HG02973 (cell line): Measurements from ENCODE around the gene RLF.

Experiments used
- ATAC-seq: cut with Tn5 transposase; IDR thresholded peaks from one replicate; pipeline ENCODE4 v1.9.1; 2021; ENCODE audit warnings: moderate library complexity; ENCODE audit not compliant: unreplicated experiment

The RLF gene

DNA sequence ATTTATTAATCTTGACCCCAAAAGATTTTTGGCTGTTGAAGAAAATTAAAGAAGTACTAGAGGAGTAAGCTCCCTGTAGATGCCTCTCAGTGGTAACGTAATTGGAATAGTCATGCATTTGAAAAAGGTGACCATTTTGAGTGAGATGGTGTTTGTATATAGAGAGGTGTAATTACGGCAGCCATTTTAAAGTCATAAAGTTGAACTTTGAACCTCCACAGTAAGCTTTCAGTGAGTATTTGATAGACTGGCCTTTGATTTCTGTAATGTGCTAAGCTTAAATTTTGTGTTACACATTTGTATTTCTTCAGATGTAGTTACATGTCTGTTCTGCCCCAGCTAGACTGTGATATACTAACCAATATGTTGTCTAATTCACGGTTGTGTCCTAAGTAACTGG is 65.0 kb downstream of the RLF start:
- ATAC-seq: no peak

DNA sequence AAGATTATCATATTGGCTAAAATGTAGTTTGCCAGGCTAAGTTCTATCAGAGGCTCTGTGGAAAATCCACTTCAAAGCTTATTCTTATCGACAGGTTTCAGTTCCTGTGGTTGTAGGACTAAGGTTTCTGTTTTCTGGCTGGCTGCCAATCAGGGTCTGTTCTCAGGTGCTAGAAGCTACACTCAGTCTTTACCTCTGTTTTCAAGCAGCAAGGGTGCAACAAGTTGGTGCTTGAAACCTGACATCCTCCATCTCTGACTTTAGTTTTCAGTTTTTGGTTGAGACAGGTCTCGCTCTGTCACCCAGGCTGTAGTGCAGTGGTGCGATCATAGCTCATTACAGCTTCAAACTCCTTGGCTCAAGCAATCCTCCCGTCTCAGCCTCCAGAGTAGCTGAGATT is 71.3 kb downstream of the RLF start:
- peak; percentile 89 for ATAC-seq

DNA sequence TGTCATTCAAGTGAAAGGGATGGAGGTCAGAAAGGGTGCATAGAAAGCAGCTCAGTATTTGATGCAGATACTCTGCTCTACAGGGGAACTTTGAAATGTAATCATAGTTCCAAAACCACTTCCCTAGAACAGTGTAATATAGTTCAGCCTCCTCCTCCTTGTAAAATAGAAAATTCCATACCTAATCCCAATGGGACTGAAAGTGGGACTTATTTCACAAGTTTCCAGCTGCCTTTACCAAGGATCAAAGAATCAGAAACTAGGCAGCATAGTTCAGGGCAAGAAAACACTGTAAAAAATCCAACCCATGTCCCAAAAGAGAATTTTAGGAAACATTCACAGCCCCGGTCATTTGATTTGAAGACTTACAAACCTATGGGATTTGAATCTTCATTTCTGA is 78.4 kb downstream of the RLF start:
- no peak for ATAC-seq

DNA sequence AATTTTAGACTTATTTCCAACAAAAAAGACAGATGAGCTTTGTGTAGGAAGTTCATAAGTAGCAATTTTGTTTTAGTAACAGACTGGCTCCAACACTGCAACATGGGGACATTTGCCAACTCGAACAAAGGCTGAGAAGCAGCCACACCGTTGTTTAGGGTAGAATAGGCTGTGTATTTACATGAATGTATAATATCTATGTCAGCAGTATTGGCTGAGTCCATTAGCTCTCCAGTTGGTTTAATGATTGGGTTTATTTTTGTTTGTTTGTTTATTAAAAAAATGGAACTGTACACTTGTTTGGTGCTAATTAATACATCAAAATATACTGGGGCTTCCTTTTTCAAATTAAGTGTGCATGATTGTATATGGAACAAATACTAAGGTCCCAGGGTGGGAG is 79.2 kb downstream of the RLF start:
- no peak for ATAC-seq

DNA sequence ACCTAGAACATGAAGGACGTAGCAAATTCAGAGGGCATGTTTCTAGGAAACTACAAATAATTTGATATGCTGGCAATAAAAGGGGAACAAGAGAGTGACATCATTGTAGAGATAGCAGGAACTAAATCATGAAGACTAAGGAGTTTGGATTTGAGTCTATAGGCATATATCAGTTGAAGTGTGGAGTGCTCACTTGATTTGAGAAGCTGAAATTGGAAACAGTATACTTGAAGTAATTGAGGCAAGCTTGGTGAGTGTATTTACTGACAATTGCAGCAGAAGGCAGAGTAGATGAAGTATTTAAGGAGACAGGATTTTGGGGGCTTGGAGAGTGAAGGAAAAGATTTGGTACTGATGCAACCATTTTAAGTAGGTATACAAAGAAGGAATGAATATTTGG is 80.2 kb downstream of the RLF start:
- ATAC-seq: peak; percentile 17

DNA sequence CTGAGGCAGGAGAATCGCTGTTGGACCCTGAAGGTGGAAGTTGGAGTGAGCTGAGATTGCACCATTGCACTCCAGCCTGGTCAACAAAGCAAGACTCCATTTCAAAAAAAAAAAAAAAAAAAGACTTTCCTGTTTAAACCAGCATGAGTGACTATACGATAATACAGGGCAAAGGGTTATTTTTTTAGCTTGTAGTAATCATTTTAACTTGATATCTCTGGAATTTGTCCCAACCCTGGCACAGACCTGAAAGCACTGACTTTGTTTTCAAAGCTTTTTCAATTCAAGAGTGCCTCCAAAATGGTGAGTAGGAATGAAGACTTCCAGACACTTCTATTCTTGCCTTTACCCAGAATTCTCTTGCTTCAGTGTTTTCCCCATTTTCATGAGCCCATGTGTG is 82.2 kb downstream of the RLF start:
- no peak for ATAC-seq

DNA sequence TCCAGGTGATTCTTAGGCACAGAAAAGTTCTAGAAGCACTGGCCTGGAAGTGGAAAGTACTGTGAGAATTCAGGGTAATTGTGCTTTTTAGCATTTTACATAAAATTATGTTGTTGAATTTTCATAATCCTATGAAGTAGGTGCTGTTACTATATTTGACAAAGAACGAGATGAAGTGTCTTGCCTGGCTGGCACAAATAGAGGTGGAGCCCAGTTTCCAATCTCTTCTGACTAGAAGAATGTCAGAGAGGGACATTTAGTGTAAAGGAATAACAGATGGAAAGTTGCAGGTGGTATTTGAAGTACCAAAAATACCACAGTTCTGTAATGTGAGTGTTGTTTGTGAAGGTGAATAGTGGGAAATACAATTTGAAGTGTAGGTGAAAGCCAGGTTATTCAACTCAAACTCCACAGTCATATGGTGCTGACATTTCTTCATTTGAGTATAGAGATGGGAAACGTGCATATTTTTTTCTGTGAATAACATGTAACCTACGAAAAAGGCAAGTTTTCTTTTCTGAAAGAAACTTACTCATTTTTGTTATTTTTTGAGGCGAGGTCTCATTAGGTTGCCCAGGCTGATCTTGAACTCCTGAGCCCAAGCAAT is 83.1 kb downstream of the RLF start:
- no peak for ATAC-seq

DNA sequence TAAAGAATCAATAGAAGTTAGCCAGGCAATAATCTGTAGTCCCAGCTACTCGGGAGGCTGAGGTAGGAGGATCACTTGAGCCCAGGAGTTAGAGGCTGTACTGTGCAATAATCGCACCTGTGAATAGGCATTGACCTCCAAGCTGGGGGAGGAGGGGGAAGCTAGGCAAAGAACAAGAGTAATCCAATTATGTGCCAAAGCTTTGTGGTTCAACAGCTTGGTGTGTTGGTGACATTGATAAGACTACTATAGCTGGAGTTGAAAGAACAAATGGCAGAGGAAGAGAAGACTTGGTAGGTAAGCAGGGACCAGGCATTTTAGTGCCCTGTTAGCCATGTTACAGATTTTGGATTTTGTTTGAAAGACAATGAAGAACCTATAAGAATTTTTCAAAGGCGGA is 84.5 kb downstream of the RLF start:
- ATAC-seq: no peak

DNA sequence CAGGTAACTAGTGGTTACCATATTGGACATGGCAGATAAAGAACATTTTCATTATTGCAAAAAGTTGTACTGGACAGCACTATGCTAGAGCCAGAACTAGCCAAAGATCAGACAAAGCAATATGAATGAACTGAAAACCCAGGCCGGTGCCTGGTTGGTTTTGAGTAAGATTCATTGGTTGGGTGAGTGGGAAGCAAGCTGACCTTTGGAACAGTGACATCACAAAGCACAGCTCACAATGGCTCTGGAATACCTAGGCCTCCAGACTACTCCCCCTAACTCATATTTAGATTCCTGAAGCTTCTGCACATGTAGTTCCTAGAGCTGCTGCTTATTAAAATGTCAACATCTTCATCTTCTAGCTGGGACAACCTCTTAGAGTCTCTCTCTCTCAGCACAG is 86.5 kb downstream of the RLF start, which contains the start of gene TMCO2:
TSS of gene TMCO2 (plus strand) at position 283 of the 400 bp plus-strand sequence. CDS start at position 340, 57 bp downstream.
- ATAC-seq: no peak

DNA sequence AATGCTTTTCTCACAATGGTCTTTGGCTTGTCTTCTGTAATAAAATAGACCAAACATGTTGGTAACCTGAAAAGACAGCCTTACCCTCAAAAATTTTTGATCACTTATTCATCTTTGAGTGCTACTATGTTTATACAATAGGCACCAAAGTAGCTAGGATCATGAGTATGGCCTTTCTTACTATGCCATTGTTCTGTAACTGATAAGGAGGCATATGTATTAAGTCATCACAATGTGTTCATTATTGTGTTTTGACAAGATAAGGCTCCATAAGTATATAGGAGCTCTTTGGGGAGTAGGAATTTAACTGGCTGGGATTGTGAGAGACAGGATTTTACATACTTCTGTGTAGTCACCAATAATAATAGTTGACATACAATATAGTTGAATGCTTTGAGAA is 87.2 kb downstream of the RLF start:
- no peak for ATAC-seq

DNA sequence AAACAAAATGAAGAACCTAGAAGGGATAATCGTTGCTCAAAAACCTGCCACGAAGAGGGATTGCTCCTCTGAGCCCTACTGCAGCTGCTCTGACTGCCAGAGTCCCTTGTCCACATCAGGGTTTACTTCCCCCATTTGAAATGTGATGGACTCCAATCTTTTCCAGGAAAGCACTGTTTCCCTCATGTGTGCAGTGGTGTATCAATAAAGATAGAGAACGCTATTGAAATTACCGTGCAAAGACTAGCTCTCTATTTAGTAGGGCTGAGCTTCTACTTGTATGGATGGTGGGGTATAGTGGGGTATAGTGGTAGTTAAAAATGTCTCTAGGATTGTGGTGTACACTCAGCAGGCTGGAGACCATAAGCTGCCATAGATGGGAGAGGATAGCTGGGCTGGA is 90.3 kb downstream of the RLF start:
- ATAC-seq: no peak

DNA sequence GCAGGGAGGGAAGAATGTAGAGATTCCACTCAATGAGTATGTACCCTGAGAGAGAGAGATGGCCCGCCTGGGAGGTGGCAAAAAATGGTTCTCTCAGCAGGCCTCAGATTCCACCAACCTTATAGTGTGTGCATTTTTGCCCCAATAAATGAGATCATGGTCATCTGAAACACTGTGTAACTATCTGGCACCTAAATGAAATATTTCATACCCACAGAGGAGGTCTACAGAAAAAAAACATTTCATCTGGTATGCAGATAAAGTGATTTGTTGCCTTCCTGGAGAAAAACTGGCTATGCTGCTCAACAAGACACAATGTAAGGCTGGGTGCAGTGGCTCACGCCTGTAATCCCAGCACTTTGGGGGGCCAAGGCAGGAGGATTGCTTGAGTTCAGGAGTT is 91.4 kb downstream of the RLF start:
- ATAC-seq: no peak

DNA sequence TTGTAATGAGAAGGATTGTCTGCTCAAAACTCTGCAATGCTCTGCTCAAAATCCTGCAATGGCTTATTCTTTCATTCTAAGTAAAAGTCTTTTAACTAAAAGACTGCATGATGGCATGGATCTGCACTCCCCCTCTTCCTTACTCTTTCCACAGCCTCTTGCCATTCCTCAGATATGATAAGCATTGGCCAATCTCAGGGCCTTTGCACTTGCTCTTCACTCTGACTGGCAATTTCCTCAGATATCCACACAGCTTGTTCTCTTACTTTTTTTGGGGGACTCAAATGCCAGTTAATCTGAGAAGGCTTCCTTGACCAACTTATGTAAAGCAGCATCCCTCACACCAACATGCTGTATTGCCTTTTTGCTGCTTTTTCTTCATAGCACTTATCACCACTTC is 94.0 kb downstream of the RLF start:
- ATAC-seq: no peak

DNA sequence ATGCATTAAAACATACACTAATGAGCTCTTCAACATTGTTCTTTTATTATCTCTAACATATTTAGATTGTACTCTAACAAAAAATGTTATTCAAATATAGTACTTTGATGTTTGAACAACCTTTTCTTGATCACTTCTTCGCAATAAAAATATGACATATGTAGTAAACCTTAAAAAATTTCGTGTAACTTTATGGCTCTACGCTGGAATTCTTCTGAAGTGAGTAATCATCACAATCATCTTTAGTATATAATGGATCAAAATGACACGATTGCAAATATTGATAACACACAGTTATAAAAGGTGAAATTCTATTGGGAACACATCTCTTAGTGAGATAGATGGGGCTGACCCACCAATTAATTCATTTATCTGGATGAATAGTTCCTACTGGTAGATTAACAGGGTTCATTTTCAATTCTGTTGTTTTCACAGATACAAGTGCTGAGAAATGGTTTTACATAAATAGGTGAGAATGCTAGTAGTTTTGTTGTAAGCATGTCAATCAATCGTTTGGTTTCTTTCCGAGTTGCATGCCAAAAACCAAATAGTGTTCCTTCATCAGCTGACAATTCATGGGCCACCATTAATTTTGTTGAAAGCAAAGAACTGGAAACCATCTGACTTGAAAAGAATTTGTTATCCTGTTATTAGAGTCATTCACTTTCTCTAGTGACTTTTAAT is 95.4 kb downstream of the RLF start:
- ATAC-seq: no peak

DNA sequence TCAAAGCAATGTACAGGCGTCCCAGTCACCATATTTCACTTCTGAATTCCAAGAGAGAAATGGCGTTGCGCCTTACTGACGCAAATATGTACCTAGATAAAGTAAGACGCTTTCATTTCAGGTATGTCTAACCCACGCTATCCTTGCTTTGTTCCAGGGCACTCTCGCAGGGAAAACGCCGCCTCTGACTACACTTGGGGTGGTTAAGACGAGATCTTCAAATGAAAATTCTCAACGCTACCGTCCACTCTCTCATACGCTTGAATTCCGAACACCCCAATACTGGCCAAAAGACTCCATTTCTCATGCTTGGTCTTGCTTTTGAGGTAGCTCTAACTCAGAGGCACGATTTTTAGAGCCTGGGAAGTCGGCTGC is 96.1 kb downstream of the RLF start:
- ATAC-seq: no peak

DNA sequence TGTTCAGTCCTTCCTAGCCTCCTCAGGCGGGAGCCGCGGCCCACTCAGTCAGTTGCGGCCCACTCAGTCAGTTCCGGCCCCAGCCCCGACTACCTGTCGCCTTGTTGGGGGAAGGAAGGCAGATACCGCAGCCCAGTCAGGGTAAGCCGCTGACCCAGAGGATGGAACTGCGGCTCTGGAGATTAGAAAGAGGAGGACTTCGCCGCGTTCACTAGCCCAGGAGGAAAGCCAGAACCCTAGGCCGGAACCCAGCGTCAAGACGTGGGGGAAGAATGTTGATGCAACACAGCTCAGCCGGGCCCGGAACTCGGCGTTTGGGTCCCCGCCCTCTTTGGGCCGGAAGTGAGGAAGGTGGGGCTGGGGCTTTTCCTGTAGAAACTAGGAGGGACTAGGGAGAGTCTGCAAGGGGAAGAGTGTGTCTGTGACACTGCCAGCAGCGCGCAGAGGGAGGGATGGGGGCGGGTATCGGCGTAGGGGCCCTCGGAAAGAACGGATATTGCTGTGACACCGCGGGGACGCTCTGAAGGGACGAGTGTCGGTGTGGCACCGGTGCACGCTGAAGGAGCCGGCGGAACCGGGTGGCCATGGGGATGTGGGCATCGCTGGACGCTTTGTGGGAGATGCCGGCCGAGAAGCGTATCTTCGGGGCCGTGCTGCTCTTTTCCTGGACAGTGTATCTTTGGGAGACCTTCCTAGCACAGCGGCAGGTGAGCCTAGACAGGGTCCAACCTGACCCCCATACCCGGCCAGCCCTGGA is 96.7 kb downstream of the RLF start, which contains the start of gene ZMPSTE24:
TSS of gene ZMPSTE24 (plus strand) at position 549 of the 757 bp plus-strand sequence. CDS start at position 585, 36 bp downstream.
- ATAC-seq: peak; percentile 79

DNA sequence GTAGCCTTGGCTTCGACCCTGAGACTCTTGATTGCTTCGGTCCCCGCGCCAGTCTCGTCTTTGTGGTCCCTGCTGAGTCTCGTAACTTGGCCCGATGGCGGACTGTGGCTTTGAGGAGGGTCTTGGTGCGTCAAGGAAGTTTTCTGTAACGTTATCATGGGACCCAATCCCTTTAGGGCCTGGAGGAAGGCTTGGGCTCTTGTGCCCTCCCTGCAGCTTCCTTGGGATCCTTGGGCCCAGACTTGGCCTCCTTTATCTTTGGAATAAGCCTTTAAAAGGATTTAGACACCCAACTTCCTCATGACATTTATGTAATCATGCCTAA is 97.2 kb downstream of the RLF start:
- ATAC-seq: no peak

DNA sequence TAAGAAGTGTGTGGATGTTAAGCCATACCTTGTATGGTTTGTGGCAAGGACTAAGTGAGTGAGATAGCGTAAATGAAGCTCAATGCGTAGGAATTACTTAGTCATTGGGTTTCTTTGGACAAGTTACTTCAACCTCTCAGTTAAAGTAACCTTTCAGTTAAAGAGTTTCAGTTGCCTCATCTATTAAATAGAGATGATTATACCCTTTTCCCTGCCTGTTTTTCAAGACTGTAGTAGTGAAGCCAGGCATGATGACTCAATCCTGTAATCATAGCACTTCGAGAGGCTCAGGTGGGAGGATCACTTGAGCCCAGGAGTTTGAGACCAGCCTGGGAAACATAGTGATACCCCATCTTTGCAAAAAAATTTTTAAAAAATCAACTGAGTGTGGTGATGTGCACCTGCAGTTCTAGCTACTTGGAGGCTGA is 103.2 kb downstream of the RLF start:
- no peak for ATAC-seq

DNA sequence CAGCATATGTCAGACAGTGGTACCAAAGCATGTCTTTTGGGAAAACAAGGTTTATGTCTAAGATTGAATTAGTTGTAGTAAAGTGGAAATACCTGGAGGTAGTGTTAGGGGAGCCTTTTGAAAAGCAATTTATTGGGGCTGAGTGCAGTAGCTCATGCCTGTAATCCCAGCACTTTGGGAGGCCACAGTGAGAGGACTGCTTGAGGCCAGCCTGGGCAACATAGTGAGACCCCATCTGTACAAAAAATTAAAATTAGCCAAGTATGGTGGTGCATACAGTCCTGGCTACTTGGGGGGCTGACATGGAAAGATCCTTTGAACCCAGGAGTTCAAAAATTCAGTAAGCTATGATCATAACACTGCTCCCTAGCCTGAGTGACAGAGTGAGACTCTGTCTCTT is 104.1 kb downstream of the RLF start:
- ATAC-seq: no peak

DNA sequence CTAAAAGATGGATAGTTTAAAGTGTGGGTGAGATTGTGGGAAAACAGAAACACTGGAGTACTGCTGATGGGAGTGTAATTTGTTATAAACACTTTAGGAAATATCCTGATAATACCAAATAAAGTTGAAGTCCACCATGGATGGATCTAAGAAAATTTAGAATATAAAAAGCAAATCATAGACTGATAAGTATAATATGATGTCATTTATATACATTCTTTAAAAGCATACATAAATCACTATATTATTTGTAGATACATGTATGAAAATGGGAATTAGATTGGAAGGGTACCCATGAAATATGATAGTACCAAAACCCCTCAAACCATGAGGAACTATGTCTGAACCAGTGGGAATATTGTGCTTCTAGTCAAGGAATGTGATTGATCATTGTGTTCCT is 104.7 kb downstream of the RLF start:
- ATAC-seq: no peak

DNA sequence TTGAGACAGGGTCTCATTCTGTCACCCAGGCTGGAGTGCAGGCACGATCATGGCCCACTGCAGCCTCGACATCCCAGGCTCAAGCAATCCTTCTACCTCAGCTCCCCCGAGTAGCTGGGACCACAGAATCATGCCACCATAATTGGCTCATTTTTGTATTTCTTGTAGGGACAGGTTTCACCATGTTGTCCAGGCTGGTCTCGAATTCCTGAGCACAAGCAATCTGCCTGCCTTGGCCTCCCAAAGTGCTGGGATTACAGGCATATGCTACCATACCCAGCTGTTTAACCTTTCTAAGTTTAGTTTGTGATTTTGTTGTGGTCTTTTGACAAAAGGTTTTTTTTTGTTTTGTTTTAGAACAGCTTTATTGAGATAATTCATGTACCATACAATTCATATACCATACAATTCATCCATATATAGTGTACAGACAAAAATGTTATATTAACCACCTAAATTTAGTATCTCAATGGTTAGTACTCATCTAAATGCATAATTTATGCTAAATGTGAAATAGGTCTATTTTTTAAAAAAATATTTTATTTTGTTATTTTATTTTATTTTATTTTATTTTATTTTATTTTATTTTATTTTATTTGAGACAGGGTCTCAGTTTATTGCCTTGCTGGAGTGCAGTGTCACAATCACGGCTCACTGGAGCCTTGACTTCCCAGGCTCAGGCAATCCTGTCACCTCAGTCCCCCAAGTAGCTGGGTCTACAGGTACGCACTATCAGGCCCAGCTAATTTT is 105.8 kb downstream of the RLF start:
- no peak for ATAC-seq

DNA sequence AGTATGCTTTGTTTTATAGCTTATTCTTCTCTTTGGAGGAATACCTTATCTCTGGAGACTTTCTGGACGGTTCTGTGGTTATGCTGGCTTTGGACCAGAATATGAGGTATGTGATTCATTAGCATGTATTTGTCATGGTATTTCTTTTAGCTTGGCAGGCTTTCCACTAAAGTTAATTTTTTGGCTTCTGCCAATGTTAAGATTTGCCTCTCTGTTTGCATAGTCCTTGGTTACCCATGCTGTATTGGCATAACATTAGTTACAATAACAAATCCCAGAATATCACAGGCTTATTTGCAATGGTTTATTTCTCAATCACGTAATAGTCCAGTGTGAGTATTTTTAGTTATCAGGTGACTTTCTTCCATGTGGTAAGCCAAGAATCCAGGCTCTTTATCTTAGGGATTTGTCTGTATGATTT is 106.6 kb downstream of the RLF start:
- ATAC-seq: no peak
